ENCODE data around the gene ATP1A3. TPM values are rescaled to one million over a fixed set of nuclear protein-coding genes. Genes with fewer than 3 reads are reported as not detected.
"Not testable (repeated sequence)": the region's sequence is repeated elsewhere in the genome, so short reads cannot be mapped to it uniquely, and the experiment has no call there.

ATP1A3 gene
- total RNA-seq (under 1 TPM; 0.09 to 0.44 (median 0.32) TPM), polyA plus RNA-seq (1 to 10 TPM in 1 of 2 donors, under 1 TPM in 1; 0.30 to 1.2 TPM)

DNA sequence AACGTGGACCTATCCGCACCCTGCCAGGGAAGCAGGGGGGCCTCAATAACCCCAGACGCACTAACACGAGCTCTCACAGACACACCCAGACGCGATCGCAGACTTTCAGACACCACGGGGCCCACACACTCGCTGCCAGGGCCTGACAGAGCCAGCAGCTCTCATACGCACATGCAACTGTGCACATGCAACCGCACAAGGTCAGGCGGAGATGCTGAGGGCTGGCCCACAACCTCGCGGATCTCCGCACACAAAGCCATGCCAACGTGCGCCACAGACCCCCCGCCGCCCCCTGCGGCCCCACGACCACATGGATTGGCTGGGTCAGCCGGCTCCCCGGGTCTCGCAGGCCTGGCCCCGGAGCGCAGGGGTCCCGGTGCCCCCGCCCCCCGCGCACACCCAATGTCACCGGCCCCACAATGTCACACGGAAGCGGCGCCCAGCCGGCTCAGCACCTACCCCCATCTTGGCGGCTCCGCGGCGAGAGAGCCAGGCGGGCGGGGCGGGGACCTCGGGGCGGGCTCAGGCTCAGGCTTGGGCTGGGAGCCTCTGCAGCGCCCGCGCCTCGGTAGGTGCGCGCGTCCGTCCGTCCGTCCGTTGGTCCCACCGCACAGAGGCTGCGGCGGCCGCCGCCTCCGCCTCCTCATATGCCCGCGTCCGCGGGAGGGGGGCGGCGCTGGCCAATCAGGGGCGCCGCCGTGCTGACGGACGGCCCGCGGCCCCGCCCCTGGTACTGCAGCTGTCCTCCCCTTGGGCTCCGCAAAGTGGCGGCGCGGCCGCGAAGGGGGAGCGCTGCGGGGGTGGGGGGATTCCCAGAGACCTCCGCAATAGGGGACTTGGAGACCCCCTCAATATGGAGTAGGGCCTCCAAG lies at the start of gene ATP1A3:
ATP1A3 (minus strand) TSS at position 619 of the 872 bp plus-strand sequence; CDS start at position 465, 154 bp downstream.
- H3K4me1 ChIP-seq = no peaks in the 10 kb centered on the region
- ATAC-seq = peak; percentile 63 to 86 (median 84)
- no peaks in the 10 kb centered on the region for H3K36me3 ChIP-seq
- 1 to 2% methylated on average over 39 to 84 of the region's 84 CpGs for WGBS, 2 donors
- no peak for FAIRE-seq
- H3K27me3 ChIP-seq = peaks cover 0 to 13% (median 1%) of the 10 kb centered on the region in 4 donors
- intact Hi-C loops (cut with DNase I) = no loop called here
- no peak within 1 kb of the TSS for H3K27ac ChIP-seq
- no peak for TF ChIP-seq CTCF (IDR thresholded peaks at IDR 0.05)
- peak within 1 kb of the TSS in 3 of 4 donors; percentile 26 to 54 (median 39) for H3K4me3 ChIP-seq
- no peaks in the 10 kb centered on the region for H3K9me3 ChIP-seq
- peak; percentile 23 to 75 (median 44) for DNase-seq

DNA sequence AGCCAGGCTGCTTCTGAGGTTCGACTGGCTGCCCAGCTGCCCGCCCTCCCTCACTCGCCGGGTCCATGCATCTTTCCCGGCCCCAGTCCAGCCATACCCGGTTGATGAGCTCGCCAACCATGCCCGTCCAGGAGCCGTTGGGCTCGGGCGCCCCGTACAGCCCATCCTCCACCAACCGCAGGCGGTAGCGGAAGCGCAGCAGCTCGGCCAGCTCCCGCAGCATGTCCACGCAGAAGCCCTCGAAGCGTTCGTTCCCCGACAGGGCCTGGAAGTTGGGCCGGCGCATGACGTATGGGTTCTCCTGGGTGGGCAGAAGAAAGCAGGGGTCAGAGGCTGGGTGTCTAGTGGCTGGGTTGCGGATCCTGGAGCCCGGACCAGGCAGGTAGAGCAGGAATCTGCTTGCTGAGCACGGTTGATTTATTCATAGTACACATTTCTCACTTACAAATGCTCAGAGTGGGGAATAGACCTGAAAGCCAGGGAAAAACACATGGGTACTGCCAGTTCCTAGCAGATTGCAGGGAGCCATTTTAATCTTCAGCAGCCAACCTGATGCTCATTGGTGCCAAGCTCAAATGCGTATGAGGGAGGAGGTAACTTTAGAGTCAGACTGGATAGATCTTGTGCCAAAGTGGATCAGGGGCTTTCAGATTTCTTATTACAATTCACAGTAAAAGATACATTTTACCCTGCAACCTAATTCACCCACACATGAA lies 48.6 kb upstream of the ATP1A3 start:
- no peaks in the 10 kb centered on the region for H3K4me1 ChIP-seq
- intact Hi-C loops (cut with DNase I) = no loop called here
- TF ChIP-seq CTCF (IDR thresholded peaks at IDR 0.05) = no peak
- ATAC-seq (no peak), DNase-seq (no peak), FAIRE-seq (no peak)
- H3K27ac ChIP-seq = no peak overlapping the region
- H3K9me3 ChIP-seq = no peaks in the 10 kb centered on the region
- no peaks in the 10 kb centered on the region for H3K36me3 ChIP-seq
- H3K27me3 ChIP-seq = no peaks in the 10 kb centered on the region
- 71 to 80% methylated on average over 30 of the region's 30 CpGs for WGBS, 2 donors
- no peak overlapping the region for H3K4me3 ChIP-seq

- FAIRE-seq; ATAC-seq; H3K27me3 ChIP-seq; H3K27ac ChIP-seq; H3K36me3 ChIP-seq; H3K9me3 ChIP-seq; intact Hi-C loops (cut with DNase I); H3K4me3 ChIP-seq; H3K4me1 ChIP-seq; DNase-seq: not testable (repeated sequence)
- WGBS, 2 donors = 73 to 85% methylated on average over 9 of the region's 9 CpGs
Observed at GRCh38 chr19:42040491-42040890, 46.5 kb upstream of the ATP1A3 start.

GRCh38 chr19:42040031-42040430 lies 46.0 kb upstream of the ATP1A3 start:
- H3K4me1 ChIP-seq = no peaks in the 10 kb centered on the region
- intact Hi-C loops (cut with DNase I) = no loop called here
- no peak for TF ChIP-seq CTCF (IDR thresholded peaks at IDR 0.05)
- DNase-seq = no peak
- no peak overlapping the region for H3K4me3 ChIP-seq
- no peaks in the 10 kb centered on the region for H3K36me3 ChIP-seq
- no peak for ATAC-seq
- H3K27me3 ChIP-seq = no peaks in the 10 kb centered on the region
- H3K27ac ChIP-seq = no peak overlapping the region
- FAIRE-seq = no peak
- H3K9me3 ChIP-seq = no peaks in the 10 kb centered on the region

GRCh38 chr19:42038666-42039065 lies 44.6 kb upstream of the ATP1A3 start:
- no peak for TF ChIP-seq CTCF (IDR thresholded peaks at IDR 0.05)
- intact Hi-C loops (cut with DNase I) = no loop called here
- Histone ChIP-seq H3K4me3 (no peak overlapping the region), H3K36me3 (no peaks in the 10 kb centered on the region), H3K4me1 (no peaks in the 10 kb centered on the region), H3K27me3 (no peaks in the 10 kb centered on the region), H3K9me3 (no peaks in the 10 kb centered on the region), H3K27ac (no peak overlapping the region)
- DNase-seq = no peak
- FAIRE-seq = no peak
- 63 to 75% methylated on average over 6 of the region's 6 CpGs for WGBS, 2 donors
- no peak for ATAC-seq
